ENCODE results near the gene EIF2B4. TPM values are rescaled to one million over a fixed set of nuclear protein-coding genes. Genes with fewer than 3 reads are reported as not detected.

The EIF2B4 gene
- total and polyA plus RNA-seq, 2 of the 8 experiments (the other 6 are each of a cell fraction or from before 2014, with no cell fraction given), result 60.0 to 63.2 TPM

DNA sequence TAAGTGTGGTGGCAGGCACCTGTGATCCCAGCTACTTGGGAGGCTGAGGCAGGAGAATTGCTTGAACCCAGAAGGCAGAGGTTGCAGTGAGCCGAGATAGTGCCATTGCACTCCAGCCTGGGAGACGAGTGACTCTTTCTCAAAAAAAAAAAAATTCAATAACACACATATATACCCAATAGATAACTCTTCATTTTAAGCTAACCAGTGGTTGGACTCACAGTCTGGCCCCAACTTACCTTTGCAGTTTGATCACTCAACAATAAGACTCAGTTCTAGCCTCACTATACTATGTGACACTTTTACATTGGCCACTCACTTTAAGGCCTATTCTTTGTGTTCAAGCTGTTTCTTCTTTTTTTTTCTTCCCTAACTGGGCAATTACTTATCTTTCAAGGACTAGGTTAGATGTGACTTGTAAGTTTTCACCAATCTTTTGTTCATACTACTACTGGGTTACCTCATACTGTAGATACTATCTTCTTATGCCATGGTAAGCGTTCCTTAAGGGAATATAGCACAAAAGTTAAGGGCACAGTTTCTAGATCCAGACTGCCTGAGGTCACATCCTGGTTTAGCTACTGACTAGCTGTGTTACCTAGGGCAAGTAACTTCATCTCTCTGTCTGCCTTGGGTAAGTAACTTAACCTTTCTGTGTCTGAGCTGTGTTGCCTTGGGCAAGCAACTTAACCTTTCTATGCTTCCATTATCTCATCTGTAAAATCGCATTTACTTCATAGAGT is 7.3 kb downstream of the EIF2B4 start (continued):
- TF ChIP-seq EP300 (IDR thresholded peaks at IDR 0.05; ENCODE audit: borderline replicate concordance in 1 of 2, low read depth in 2 of 2, low read length in 2 of 2), result no peak
- TF ChIP-seq, protein P1, sequence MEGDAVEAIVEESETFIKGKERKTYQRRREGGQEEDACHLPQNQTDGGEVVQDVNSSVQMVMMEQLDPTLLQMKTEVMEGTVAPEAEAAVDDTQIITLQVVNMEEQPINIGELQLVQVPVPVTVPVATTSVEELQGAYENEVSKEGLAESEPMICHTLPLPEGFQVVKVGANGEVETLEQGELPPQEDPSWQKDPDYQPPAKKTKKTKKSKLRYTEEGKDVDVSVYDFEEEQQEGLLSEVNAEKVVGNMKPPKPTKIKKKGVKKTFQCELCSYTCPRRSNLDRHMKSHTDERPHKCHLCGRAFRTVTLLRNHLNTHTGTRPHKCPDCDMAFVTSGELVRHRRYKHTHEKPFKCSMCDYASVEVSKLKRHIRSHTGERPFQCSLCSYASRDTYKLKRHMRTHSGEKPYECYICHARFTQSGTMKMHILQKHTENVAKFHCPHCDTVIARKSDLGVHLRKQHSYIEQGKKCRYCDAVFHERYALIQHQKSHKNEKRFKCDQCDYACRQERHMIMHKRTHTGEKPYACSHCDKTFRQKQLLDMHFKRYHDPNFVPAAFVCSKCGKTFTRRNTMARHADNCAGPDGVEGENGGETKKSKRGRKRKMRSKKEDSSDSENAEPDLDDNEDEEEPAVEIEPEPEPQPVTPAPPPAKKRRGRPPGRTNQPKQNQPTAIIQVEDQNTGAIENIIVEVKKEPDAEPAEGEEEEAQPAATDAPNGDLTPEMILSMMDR (IDR thresholded peaks at IDR 0.05; ENCODE audit: control extremely low read depth in 1 of 3, insufficient read depth in 1 of 3, low read depth in 1 of 3, low read length in 3 of 3), result no peak
- no peak for TF ChIP-seq KDM1A (IDR thresholded peaks at IDR 0.05; ENCODE audit: borderline replicate concordance, low read length)
- TF ChIP-seq TAF7 (optimal IDR thresholded peaks at IDR 0.05; ENCODE audit: borderline replicate concordance, low read depth, low read length), result no peak
- TF ChIP-seq, protein P2, sequence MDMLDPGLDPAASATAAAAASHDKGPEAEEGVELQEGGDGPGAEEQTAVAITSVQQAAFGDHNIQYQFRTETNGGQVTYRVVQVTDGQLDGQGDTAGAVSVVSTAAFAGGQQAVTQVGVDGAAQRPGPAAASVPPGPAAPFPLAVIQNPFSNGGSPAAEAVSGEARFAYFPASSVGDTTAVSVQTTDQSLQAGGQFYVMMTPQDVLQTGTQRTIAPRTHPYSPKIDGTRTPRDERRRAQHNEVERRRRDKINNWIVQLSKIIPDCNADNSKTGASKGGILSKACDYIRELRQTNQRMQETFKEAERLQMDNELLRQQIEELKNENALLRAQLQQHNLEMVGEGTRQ (IDR thresholded peaks at IDR 0.05; ENCODE audit: low read length), result no peak
- TF ChIP-seq JUN (IDR thresholded peaks at IDR 0.05; ENCODE audit: low read depth, low read length), result no peak
- no peak for TF ChIP-seq SIX5 (IDR thresholded peaks at IDR 0.05; ENCODE audit: low read depth, low read length)
